Pancreas (tissue), 10 donors: Measurements from ENCODE around the gene MGMT. TPM values are rescaled to one million over a fixed set of nuclear protein-coding genes. Genes with fewer than 3 reads are reported as not detected.
A peak's percentile ranks its signal among the peaks of the same experiment; 100 is the strongest.

Source experiments
- ATAC-seq, 4 donors: fragments of 200-7000 bp; cut with Tn5 transposase; one replicate each; pipeline versions ENCODE4 v1.8.0 to v1.9.1; 2020; ENCODE audit warnings: mild to moderate bottlenecking in 4 of 4, moderate library complexity in 4 of 4
- DNase-seq, 6 donors: peaks; one replicate each; pipeline ENCODE4 v3.0.0-alpha.2; 2020
- FAIRE-seq: peaks from 2 replicates; lab custom pipeline; 2012; peaks lifted over from hg19 to GRCh38; lab: Jason Lieb, UNC
- H3K27ac ChIP-seq, 4 donors: fragments of 200-600 bp; sonication (generic); 1 replicate in 3 of 4; 2 replicates in 1 of 4; pipeline versions ENCODE4 v1.5.0 to v1.8.0; 2020
- H3K27me3 ChIP-seq, 4 donors: fragments of 200-600 bp; one replicate each; pipeline ENCODE4 v1.8.0; 2021
- H3K36me3 ChIP-seq, 3 donors: fragments of 200-600 bp; sonication (generic) in 1 of 3; one replicate each; pipeline versions ENCODE4 v1.5.0 to v1.8.0; 2020 to 2021
- H3K4me1 ChIP-seq, 3 donors: fragments of 200-600 bp; one replicate each; pipeline ENCODE4 v1.8.0; 2021
- H3K4me3 ChIP-seq, 4 donors: fragments of 200-600 bp; sonication (generic) in 2 of 4; one replicate each; pipeline versions ENCODE4 v1.5.0 to v1.8.0; 2020 to 2021
- H3K9me3 ChIP-seq, 4 donors: fragments of 200-600 bp; one replicate each; pipeline ENCODE4 v1.8.0; 2021
- CTCF ChIP-seq, 4 donors: fragments of 200-600 bp; sonication (generic) in 3 of 4; IDR thresholded peaks; one replicate each; pipeline versions ENCODE4 v1.5.0 to v1.8.0; 2021; ENCODE audit warnings: antibody characterized with exemption in 4 of 4
- WGBS, 2 donors: extraction: QIAGEN DNeasy Blood & Tissue Kit; methylation state at CpG; one replicate each; pipeline ENCODE4 v1.1.7; 2013; 5-methylcytosine and 5-hydroxymethylcytosine counted together
- intact Hi-C, 3 donors: fragments of 100-400 bp; cut with DNase I; formaldehyde crosslinking; loops; one replicate each; pipeline versions ENCODE4 v1.11.1 to v1.14.2; 2022
- polyA plus RNA-seq, 2 donors: library from polyadenylated mRNA; stranded (reverse); fragments of 200-250 nt; gene quantifications; one replicate each; pipeline ENCODE4 v1.2.3, GENCODE V29; 2013
- total RNA-seq, 6 donors: library from RNA; stranded (reverse); fragmentation: NEBNext Ultra II Directional in 4 of 6; extraction: Animal tissue kit (Norgen Biotek cat#: 25700) in 4 of 6; gene quantifications; one replicate each; pipeline versions ENCODE4 v1.2.1 to v1.2.4, GENCODE V29; 2021 to 2023
- donor health status: healthy with polysubstance abuse.
- donor health status: DM: no; HTN: no; CAD: no; lungs with moderate emphysema.
- donor health status: DM: no; HTN: no; CAD: no.
- donor health status: control.
- donor health status: control.
- donor health status: Bipolar disorder and iron deficiency.
- donor health status: DM: yes; HTN: yes; CAD: no.
- donor health status: DM: no; HTN: no; CAD: no.
- donor health status: DM: no; HTN: no; CAD: no.
- donor health status: DM: yes; HTN: yes; CAD: no.

MGMT gene
- total and polyA plus RNA-seq, 8 donors, result 9.1 to 18.6 (median 12.0) TPM

DNA sequence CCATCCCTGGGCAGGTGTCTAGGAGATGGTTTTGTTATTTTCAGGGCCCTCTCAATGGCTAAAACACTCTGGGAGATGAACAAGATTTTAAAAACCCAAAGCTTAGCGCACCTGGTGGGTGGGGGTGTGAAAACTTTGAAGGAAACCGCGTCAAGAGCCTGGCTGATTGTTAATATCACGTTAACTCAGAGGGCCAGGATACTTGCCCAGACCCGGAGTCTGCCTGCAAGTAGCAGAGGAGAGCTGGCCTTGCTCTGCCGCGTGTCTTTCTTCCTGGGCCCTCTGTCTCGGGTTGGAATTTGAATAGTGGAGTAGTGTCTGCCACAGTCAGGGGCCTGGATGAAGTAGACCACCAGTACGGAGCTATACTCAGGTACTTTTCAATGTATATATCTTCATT, 1.1 kb downstream of the MGMT start:
- no peak for DNase-seq
- H3K27ac ChIP-seq, result no peak overlapping the region
- TF ChIP-seq CTCF (IDR thresholded peaks at IDR 0.05), result no peak

GRCh38 chr10:129470103-129470851, 3.2 kb downstream of the MGMT start:
- Histone ChIP-seq H3K36me3 (no peaks in the 10 kb centered on the region), H3K4me1 (peaks cover 0 to 6% (median 5%) of the 10 kb centered on the region in 3 donors), H3K9me3 (no peaks in the 10 kb centered on the region), H3K27me3 (no peaks in the 10 kb centered on the region), H3K27ac (no peak overlapping the region), H3K4me3 (no peak overlapping the region)
- DNase-seq (no peak), ATAC-seq (peak in 2 of 4 donors; percentile 20 to 51), FAIRE-seq (no peak)
- TF ChIP-seq CTCF (IDR thresholded peaks at IDR 0.05), result no peak
- WGBS, 2 donors, result 39 to 47% methylated on average over 11 of the region's 11 CpGs
- intact Hi-C loops, result no loop called here

More for the DNA sequence above, 1.1 kb downstream of the MGMT start:
- intact Hi-C loops, result no loop called here
- Histone ChIP-seq H3K4me1 (peaks cover 0 to 6% (median 5%) of the 10 kb centered on the region in 3 donors), H3K36me3 (no peaks in the 10 kb centered on the region), H3K27me3 (no peaks in the 10 kb centered on the region), H3K4me3 (no peak overlapping the region), H3K9me3 (no peaks in the 10 kb centered on the region)
- FAIRE-seq, result no peak
- ATAC-seq, result no peak
- 94 to 96% methylated on average over 9 of the region's 9 CpGs for WGBS, 2 donors

GRCh38 chr10:129471447-129472175, 4.6 kb downstream of the MGMT start:
- H3K4me1 ChIP-seq, result peaks cover 0 to 6% (median under 1%) of the 10 kb centered on the region in 3 donors
- no peak overlapping the region for H3K27ac ChIP-seq
- no peaks in the 10 kb centered on the region for H3K36me3 ChIP-seq
- H3K4me3 ChIP-seq, result no peak overlapping the region
- H3K9me3 ChIP-seq, result no peaks in the 10 kb centered on the region
- FAIRE-seq, result no peak
- DNase-seq, result no peak
- TF ChIP-seq CTCF (IDR thresholded peaks at IDR 0.05), result no peak
- ATAC-seq, result no peak
- intact Hi-C loops, result no loop called here
- no peaks in the 10 kb centered on the region for H3K27me3 ChIP-seq
- 94 to 97% methylated on average over 16 of the region's 16 CpGs for WGBS, 2 donors

DNA sequence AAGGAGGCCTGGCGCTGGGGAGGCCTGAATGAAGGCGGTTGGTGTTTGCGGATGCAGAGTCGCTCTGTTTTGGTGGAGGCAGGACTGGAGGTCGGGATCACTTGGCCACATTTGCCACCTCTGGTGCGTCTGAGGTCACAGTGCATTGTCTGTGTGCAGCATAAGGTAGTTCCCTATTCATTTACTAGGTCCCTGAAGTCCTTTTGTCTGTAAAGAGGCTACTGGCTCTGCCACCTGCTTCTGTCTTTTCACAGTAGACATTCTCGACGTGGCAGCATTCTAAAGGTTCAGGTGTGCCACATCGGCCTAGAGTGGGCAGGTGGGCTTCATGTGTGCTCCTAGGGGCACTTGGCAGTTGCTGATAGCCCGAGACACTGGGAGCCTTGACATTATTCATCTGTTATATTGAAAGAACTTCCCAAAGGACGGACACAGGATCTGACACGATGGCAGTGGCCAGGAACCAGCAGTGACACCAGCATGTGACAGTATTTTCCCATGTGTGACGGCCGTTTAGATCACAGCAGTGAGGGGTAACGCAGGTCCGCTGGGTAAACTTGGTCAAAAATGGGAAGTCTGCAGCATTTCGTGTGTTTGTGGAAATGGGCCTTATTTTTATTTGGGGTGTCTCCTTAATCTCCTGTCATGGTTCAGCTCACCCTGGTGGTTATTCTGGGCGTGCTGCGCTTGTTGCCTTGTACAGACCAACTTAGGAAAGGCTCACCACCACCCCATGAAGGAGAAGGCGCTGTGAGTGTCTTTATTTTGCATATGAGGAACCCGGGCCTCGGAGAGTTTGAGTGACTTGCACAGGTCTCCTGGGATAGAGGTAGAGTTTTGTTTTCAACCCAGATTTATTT, 5.9 kb downstream of the MGMT start:
- no peak for ATAC-seq
- 91 to 94% methylated on average over 22 of the region's 22 CpGs for WGBS, 2 donors
- Histone ChIP-seq H3K36me3 (no peaks in the 10 kb centered on the region), H3K9me3 (no peaks in the 10 kb centered on the region), H3K27me3 (no peaks in the 10 kb centered on the region), H3K27ac (no peak overlapping the region), H3K4me3 (no peak overlapping the region), H3K4me1 (peaks cover 0 to 6% (median 0%) of the 10 kb centered on the region in 3 donors)
- no peak for DNase-seq
- intact Hi-C loops, result no loop called here
- no peak for TF ChIP-seq CTCF (IDR thresholded peaks at IDR 0.05)
- FAIRE-seq, result no peak
